GM12874 (cell line): Measurements from ENCODE around the gene IL1RAPL2.

ENCODE experiments used
- CTCF ChIP-seq: IDR thresholded peaks from 2 replicates; pipeline ENCODE4 v1.5.1; 2011; ENCODE audit warnings: low read depth, mild to moderate bottlenecking, control low read depth, low read length, moderate library complexity; ENCODE audit not compliant: insufficient read depth

Gene IL1RAPL2

GRCh38 chrX:105134273-105134672, 568.3 kb downstream of the IL1RAPL2 start:
- no peak for TF ChIP-seq CTCF

GRCh38 chrX:105136786-105137185, 570.8 kb downstream of the IL1RAPL2 start:
- no peak for TF ChIP-seq CTCF

GRCh38 chrX:105150036-105150435, 584.0 kb downstream of the IL1RAPL2 start:
- TF ChIP-seq CTCF, result no peak

GRCh38 chrX:105150557-105150956, 584.6 kb downstream of the IL1RAPL2 start:
- no peak for TF ChIP-seq CTCF

GRCh38 chrX:105167233-105167632, 601.2 kb downstream of the IL1RAPL2 start:
- no peak for TF ChIP-seq CTCF

- no peak for TF ChIP-seq CTCF
Observed at GRCh38 chrX:105168577-105168976, 602.6 kb downstream of the IL1RAPL2 start.

- TF ChIP-seq CTCF, result no peak
Observed at GRCh38 chrX:105173071-105173470, 607.1 kb downstream of the IL1RAPL2 start.

- TF ChIP-seq CTCF, result no peak
Observed at GRCh38 chrX:105179644-105180043, 613.6 kb downstream of the IL1RAPL2 start.
